Forelimb muscle (tissue), 1 donor: ENCODE measurements around the gene CYTH3. TPM values are rescaled to one million over a fixed set of nuclear protein-coding genes. Genes with fewer than 3 reads are reported as not detected.

ENCODE experiments used
- DNase-seq: peaks from one replicate; pipeline ENCODE4 v3.0.0-alpha.2; 2013; ENCODE audit warnings: low read depth
- polyA plus RNA-seq: library from polyadenylated mRNA; unstranded; fragments of 120-200 nt; gene quantifications from one replicate; pipeline ENCODE4 v1.2.1, GENCODE V29; 2013; ENCODE audit not compliant: insufficient read length

The CYTH3 gene
- polyA plus RNA-seq, 1 donor, result 29.3 TPM

DNA sequence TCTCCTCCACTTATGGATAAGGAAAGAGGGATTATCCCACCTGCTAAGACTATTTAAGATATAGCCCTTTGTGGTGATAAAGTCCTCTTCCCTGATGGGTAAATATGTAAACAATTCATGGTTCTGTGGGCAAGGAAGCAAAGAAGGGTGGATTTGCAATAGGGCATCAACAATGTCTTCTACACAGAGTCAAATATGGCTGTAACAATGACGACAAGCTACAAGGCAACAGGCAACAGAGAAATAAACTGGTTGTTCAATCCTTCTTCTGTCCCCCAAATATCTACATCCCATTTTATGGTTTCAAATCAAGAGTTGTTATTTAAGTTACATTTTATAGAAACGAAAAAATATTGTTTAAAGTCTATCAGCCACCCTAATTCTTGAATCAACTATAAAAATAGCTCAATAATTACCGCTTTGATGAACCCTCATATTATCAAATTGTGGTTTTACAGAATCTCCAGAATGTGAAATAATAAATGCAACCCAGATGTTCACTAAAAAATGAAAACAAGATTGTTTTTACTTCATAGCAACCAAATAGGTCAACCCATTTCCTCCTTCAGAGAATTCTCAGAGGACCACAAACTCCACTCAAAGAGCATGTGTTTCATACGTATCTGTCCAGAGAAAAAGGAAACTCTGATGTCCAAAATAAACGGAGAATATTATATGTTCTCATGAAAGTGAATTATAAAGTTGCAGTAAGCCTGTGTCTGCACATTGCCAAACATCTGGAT lies 13.8 kb downstream of the CYTH3 start:
- DNase-seq, result peak; percentile 91

DNA sequence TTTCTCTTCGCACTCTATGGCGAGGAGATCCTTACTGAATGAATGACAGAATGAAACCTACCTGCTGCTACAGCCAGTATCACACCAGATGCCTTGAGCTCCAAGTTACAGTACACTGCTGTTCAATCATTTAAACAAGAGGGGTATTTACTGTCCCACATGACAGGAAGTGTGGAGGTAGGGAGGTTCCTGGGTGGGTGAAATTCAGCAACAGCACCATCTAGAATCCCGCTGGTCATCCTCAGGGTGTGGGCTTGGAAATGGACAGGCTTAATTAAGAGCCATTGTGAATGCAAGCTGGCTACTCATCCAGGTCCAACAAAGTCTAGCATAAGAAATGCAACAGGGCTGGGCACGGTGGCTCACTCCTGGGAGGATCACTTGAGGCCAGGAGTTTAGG lies 14.7 kb downstream of the CYTH3 start:
- no peak for DNase-seq

DNA sequence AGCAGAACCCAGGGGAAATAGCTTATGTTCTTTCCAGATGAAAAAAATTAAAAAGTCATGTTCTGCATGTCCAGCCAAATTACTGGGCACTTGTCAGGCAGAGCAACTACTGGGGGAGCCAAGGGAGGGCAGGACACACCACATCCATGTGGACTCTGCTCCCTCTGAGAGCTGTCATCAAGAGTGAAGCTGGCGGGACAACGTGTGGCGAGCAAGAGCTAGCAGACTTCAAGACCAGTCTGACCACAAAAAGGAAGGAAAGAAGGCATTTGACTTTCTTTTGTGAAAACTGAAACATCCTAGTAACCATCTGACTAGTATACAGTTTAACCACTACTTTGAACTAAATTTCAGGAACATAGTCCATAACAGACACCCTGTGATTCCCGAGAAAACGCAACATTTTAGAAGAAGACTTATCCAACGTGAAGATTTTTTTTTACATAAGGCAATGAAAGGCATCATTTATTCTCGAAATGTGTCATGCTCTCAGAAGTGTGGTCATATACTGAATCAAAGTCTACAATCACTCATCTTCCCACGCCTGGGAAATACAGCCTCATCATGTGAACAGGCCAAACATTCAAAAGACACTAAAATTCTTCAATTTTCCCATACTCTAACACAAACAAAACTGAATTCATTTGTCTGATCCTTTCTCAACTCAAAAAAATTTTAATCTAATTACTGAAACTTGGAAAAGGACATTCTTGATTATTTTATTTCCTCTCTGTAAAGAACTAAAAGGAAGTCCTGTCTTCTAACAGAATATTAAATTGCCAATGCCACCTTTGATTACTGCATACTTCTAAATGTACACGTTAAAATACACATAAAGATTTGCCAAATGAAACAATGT lies 15.5 kb downstream of the CYTH3 start:
- no peak for DNase-seq

DNA sequence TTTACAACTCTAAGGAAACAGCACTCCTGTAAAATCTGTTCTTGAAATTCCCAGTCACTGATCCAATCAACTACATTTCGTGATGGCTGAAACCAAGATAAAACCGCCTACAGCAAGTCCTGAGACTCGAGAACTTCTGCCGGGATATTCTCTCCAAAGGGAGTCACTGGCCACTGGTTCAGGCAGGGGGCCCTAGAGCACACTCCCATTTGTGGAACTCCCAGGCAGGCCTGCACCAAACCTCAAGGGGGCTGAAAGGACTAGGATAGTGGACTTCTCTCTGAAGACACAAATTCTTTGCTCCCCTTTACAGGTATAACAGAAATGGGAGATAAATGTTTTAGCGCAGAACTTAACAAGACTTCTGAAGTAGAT lies 16.3 kb downstream of the CYTH3 start:
- DNase-seq, result no peak

DNA sequence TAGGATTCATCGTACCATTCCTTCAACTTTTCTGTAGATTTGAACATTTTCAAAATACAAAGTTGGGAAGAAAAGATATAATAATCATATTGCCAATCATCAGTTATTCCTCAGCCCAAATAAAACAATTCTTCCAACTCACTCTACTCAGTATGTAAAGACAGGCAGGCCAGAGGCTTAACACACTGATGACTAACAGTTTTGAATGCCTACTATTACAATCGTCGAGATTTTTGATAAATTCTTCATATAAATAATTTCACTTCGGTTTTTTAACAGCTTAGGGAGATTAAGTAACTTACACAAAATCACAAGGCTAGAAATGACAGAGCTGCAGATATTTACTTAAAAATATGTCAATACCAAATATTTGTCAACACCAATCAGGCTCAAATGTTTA lies 17.6 kb downstream of the CYTH3 start:
- DNase-seq, result no peak

DNA sequence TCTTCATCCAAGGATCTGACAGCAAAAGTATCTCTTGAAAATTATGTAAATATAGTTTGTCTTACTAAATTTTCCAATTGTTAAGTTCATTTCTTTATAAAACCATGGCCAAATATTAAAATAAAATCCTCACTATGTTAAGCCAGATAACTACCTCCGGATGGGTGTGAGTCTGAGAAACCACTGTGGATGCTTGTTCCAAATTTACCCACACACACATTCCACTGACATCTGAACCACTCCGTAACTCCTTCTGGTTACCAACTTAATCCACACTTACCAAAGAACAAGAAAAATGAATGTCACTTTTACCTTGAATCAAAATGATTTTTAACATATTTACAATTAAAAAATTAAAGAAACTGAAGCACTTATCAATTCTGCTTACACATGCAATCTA lies 19.7 kb downstream of the CYTH3 start:
- no peak for DNase-seq

DNA sequence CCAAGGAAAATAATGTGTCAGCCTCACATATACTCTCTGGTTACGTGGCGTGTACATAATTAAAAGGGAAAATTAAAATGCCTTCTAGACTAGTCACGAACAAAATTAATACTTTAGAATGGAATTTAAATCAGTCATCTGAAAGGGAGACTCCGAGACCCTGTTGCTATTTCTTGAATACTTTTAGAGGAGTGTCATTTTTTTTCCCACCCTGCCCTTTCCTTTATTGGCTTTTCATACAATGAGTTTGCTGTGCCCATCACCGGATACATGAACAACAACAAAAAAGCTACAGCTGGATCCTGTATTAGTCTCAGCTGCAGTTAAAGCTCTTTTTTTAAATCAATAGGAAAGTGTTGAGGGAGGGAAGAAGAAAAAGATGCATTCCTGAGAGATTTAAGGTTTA lies 20.1 kb downstream of the CYTH3 start:
- DNase-seq, result no peak

DNA sequence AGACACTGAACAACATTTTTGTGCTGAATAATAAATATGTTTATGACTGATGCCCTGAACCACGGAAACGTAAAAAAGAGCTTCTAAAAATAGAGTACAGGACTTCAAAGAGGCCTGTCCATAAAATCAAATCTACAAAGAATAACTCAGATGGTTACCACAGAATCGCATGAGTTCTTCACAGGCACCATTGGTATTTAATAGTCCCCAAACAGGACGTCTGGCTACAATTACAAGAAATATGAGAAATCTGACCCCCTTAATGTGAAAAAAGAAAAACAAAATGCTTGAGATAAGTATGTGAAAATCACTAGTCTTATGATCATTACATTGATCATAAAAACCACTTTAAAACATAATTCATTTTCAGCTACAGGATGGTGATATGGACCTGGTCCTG lies 20.8 kb downstream of the CYTH3 start:
- no peak for DNase-seq

DNA sequence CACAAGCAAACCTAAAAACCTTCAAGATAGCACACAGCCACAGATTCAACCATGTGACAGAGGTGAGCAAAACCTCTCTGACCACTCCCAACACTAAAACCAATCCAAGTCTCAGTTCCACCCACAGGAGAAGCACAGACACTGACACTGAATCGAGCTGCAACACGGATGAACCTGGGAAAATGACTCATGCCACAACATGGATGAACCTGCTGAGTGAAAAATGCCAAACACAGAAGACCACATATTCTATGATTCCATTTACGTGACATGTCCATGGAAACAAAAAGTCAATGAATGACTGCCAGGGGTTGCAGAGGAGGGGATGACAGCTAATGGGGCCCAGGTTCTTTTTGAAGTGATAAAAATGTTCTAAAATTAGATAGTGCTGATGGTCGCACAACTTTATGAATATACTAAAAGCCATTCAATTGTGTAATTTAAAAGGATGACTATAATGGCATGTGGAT lies 22.0 kb downstream of the CYTH3 start:
- DNase-seq, result no peak

DNA sequence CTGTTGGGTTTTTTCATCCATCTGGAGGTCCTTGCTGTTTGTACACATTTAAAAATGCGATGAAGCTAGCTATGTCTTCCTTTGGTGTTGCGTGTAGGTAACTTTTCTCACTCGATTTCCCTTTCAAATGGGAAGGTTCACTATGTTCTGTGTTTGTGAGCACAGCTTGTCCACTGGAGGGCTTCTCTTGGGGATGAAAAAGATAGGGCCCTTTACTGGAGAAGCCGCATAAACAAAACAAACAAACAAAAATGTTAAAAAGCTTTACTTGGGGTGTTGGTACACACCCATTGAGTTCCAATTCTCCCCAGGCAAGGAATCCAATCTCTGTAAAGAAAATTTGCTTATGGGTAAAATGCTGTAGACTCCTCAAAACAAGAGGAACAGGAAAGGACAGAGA lies 23.4 kb downstream of the CYTH3 start:
- DNase-seq, result no peak

DNA sequence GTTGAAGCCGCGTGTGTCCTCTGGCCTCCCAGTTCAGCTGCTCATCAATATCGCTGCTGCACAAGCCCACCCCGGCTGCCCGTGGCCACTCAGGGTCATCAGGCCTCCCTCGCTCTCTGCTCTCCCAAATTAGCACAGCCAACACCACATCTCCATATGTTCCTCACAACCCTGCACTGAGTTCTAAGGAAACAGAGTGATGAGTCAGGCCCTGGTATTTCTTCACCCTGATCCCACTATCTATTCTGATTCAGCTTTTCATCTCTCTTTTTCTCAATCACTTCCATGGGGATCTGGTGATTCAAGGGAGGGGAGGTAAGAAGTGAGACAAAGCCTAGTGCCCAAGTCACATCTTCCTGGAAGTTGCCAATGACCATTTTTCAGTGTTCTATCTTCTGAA lies 23.8 kb downstream of the CYTH3 start:
- DNase-seq, result no peak

DNA sequence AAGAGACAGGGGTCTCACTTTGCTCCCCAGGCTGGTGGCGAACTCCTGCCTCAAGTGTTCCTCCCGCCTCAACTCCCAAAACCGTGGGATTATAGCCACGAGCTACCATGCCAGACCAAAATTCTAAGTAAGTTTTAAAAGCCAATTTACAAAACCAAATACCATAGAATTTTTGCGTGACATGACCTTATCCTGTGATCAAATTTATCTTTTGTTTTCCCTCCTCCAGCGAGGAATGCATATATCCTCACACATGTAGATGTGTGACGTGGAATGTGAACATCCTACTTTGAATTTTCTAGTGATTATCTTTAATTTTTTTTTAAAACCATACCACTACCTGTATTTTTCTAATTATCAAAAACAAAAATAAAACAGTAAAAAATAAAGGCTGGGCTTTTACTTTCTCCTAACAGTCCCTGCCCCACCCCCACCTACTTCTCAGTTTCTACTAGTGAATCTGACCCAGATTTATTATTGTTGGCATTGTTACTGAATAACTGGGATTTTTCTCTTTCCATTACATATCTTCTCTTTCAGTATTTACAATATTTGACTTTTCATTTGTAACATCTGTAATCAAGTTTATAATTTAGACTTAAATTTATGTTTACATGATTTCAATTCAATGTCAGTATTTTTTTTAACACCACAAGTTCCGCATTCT lies 26.0 kb downstream of the CYTH3 start:
- DNase-seq, result no peak

DNA sequence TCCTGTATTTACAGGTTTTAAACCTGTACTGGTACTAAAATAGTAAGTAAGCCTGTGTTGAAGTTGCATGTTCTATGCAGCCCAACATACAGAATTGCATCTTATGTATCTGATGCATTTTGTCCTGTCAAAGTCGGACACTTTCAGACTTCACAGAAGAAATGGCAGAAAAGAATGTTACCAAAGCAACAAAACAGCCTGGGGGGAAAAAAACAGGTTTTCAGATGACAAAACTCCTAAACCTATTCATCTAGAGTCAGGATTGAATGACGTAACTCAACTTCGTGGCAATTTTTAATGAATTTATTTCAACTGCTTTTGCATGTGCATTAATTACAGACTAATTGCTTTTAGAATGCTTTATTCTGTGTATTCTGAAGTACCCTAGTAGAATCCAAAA lies 28.4 kb downstream of the CYTH3 start:
- DNase-seq, result no peak

DNA sequence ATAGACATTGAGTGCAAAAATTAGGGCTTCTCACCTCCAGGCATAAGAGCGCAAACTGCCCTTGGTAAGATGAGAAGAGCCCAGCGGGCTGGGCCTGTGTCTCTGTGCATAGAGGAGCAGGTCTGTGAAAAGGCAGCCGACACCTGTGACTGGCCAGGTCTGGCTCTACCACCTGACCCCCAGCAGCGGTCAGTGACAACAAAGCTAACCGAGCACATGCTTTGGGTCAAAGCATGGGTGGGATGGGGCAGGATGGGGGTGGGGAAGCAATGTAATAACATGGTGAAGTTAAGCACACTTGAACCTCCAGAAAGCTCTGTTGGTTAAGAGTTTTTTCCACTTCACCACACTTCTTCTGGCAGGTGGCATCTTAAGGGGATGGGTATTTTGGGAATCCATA lies 29.3 kb downstream of the CYTH3 start:
- no peak for DNase-seq

DNA sequence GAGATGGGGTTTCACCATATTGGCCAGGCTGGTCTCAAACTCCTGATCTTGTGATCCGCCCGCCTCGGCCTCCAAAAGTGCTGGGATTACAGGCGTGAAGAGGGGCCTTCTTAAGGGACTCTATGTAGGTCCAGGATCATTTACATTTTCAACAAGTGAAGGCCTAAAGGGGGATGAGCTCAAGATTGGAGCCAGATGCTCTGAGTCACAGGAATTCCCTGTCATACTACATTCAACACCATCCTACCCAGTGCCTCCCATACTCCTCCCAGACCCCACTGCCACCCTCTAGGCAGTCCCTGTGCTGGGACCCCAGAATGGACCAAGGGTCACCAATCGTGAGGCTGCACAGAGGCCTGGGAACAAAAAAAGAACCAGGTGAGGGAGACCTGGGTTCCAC lies 29.9 kb downstream of the CYTH3 start:
- no peak for DNase-seq

DNA sequence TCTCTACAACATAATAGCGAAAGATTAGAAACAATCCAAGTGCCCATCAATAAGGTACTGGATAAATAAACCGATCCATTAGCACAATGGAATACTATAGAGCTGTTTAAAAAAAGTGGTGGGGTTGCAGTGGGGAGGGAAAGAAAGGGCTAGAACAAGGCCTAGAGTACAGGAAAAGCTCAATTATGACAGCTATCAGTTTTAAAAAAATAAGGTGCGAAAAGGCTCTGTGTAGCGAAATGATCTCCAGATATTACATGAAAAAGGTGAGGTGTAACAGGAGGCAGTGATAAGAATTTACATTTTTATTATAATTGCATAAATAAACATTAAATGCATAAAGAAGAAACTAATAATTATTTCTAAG lies 30.8 kb downstream of the CYTH3 start:
- DNase-seq, result no peak

DNA sequence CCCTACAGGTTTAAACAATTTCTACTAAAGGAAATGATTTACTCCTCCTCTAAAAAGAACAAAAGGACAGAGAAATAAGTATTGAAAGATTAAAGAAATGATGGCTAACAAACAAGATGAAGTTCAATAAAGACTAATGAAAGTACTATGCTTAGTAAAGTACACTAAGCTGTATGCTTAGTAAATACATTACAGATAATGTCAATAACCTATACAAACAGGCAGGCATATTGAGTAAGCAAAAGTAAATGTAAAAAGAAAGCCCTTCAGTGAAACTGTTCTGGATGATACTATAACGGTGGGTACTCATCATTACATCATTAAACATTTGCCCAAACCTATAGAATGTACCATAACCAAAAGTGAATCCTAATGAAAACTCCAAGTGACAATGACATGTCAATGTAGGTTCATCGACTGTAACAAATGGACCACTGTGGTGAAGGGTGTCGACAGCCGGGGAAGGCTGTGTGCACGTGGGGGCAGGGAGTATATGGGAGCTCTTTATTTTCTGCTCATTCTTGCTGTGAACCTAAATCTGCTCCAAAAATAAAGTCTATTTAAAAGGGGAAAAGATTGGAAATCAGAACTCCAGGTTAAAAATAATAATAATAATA lies 34.0 kb downstream of the CYTH3 start:
- no peak for DNase-seq

DNA sequence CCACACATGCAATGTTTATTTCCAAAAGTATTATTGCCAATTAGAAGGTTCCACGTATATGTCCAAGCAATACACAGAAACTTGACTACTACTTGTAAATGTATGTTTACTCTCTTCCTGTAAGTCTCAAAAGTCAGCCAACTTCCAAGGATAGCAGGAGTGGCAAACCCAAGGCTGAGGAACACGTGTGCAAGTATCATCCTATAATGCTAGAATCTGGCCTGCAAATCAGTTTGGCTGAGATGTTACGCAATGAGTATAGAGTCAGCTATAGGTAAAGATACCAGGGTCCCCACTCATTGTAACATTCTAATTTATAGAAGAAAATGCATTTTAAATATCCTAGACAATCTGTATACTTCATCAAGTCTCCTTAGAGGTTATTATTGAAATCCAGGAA lies 34.7 kb downstream of the CYTH3 start:
- DNase-seq, result no peak

DNA sequence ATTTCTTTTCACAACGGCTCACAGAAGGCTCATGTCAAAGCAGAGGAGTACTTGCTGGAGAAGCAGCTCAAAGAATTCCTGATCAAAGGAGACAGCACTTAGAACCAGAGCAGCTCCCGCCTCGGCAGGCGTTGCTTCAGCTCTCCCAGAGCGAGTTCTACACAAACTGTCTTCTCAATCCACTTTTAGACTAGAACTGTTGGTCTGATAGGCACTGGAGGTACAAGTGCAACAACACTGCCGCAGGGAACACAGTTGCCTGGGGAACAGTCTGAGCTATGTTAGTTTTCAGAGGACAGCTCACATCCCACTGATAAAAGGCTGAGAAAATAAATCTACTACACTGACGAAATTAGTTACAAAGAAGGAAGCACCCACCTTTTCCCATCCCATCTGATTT lies 35.4 kb downstream of the CYTH3 start:
- no peak for DNase-seq

DNA sequence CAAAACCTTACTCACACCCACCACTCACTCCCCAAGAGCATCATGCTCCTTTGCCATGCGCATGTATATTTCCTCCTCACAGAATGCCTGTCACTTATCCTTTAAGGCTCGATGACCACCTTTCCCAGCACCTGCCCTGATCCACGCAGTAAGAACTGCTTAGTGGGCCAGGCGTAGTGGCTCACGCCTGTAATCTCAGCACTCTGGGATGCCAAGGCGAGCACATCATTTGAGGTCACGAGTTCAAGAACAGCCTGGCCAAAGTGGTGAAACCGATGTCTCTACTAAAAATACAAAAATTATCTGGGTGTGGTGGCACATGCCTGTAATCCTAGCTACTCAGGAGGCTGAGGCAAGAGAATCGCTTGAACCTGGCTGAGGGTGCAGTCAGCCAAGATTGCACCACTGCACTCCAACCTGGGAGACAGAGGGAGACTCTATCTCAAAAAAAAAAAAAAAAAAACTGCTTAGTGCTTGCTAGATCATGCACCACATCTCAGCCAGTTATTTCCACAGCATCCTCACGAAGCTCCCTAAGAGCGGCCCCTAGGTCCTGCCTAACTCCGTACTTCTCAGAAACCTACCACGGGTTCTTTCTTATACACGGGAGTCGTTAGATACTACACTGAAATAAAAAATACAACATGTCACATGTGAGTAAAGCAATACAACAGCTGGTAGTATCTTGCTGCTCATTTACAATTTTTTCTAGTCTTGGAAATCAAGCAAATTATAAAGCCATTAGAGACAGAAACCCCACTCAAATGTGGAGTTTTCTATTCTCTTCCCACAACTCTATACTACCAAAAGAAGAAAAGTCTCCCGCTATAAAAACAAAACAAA lies 37.2 kb downstream of the CYTH3 start:
- DNase-seq, result no peak

DNA sequence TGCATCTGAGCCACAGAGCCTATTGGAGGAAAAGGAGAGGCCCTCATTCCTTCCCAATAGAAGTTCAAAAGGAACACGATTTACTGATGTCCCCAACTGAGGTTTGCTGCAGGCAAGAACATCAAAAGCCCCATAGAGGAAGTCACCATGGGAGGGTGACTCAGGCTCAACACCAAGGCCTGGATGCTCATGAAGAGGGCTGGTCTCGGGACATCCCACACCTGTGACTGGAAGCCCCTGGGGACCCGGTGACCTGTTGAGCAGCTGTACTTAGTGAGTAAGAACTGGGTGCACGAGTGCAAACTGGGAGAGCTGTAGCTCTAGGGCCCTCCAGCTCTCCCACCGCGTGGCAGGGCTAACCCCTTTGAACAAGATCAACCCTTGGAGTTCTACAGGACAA lies 38.0 kb downstream of the CYTH3 start:
- no peak for DNase-seq
